B cell (primary cell): ENCODE data around the gene RGS19.

Experiments used
- CTCF ChIP-seq: fragments of 200-600 bp; IDR thresholded peaks from one replicate; pipeline ENCODE4 v1.8.0; 2022; ENCODE audit warnings: antibody characterized with exemption, mild to moderate bottlenecking
- EZH2 ChIP-seq: IDR thresholded peaks from 2 replicates; pipeline ENCODE4 v1.6.1; 2012; ENCODE audit warnings: borderline replicate concordance, low read depth, mild to moderate bottlenecking, moderate library complexity, low read length; ENCODE audit not compliant: insufficient read depth, poor library complexity, severe bottlenecking

DNA sequence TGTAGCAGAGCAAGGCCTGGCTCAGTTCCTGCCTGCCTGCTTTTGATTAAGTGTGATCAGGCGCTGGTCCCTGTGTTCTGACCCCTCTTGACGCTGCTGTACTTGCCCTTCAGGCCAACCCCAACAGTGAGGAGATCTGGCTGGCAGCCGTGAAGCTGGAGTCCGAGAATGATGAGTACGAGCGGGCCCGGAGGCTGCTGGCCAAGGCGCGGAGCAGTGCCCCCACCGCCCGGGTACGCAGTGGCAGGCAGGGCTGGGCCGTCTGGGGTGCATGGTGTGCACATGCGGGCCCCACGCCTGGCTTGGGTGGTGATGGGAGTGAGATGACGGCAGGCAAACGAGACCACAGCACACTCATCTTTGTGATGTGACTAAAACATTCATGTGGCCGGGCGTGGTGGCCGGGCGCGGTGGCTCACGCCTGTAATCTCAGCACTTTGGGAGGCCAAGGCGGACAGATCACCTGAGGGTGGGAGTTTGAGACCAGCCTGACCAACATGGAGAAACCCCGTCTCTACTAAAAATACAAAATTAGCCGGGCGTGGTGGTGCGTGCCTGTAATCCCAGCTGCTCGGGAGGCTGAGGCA, 53.4 kb downstream of the RGS19 start:
- TF ChIP-seq CTCF (no peak), EZH2 (no peak)
